H1 (cell line): ENCODE results near the gene REPS1.

ENCODE experiments used
- CEBPB ChIP-seq: IDR thresholded peaks from 2 replicates; pipeline ENCODE4 v1.6.1; 2012; ENCODE audit warnings: low read depth, low read length
- CTCF ChIP-seq, 3 experiments: IDR thresholded peaks; 1 replicate in 2 of 3; 2 replicates in 1 of 3; pipeline versions ENCODE4 v1.5.1 to v1.6.1; 2011; ENCODE audit warnings: low read length in 3 of 3, mild to moderate bottlenecking in 3 of 3, inconsistent platforms in 2 of 3, low read depth in 1 of 3, moderate library complexity in 1 of 3; ENCODE audit not compliant: insufficient read depth in 1 of 3; ENCODE audit errors: control extremely low read depth in 1 of 3
- EP300 ChIP-seq, 2 experiments: IDR thresholded peaks; 1 replicate in 1 of 2; 2 replicates in 1 of 2; pipeline ENCODE4 v1.6.1; 2011 to 2012; ENCODE audit warnings: low read depth in 2 of 2, low read length in 2 of 2, mild to moderate bottlenecking in 2 of 2, borderline replicate concordance in 1 of 2, inconsistent platforms in 1 of 2, moderate library complexity in 1 of 2
- MAX ChIP-seq: IDR thresholded peaks from 2 replicates; pipeline ENCODE4 v1.6.1; 2012; ENCODE audit warnings: inconsistent platforms
- POLR2A ChIP-seq, 2 experiments: IDR thresholded peaks; 1 replicate in 1 of 2; 2 replicates in 1 of 2; pipeline ENCODE4 v1.6.1; 2011; ENCODE audit warnings: low read depth in 2 of 2, low read length in 2 of 2, mild to moderate bottlenecking in 2 of 2; ENCODE audit errors: control extremely low read depth in 1 of 2
- RAD21 ChIP-seq, 2 experiments: IDR thresholded peaks in 1 of 2; conservative IDR thresholded peaks in 1 of 2; 2 replicates each; pipeline ENCODE4 v1.6.1; 2011; ENCODE audit warnings: low read depth in 2 of 2, low read length in 2 of 2, improper control_type of control experiment in 1 of 2, inconsistent platforms in 1 of 2, mild to moderate bottlenecking in 1 of 2, moderate library complexity in 1 of 2
- SIN3A ChIP-seq, 2 experiments: IDR thresholded peaks in 1 of 2; conservative IDR thresholded peaks in 1 of 2; 2 replicates each; pipeline ENCODE4 v1.6.1; 2011 to 2012; ENCODE audit warnings: low read length in 2 of 2, improper control_type of control experiment in 1 of 2, low read depth in 1 of 2, mild to moderate bottlenecking in 1 of 2
- TEAD4 ChIP-seq: IDR thresholded peaks from 2 replicates; pipeline ENCODE4 v1.6.1; 2012; ENCODE audit warnings: low read depth, low read length, inconsistent platforms, mixed read lengths
- USF2 ChIP-seq: IDR thresholded peaks from 2 replicates; pipeline ENCODE4 v1.6.1; 2011; ENCODE audit warnings: low read length, improper control_type of control experiment

GRCh38 chr6:138856654-138857053 is 131.4 kb downstream of the REPS1 start:
- TF ChIP-seq MAX (no peak), CTCF (IDR thresholded peaks at IDR 0.05; ENCODE audit: control extremely low read depth in 1 of 3, insufficient read depth in 1 of 3, low read depth in 1 of 3, low read length in 3 of 3) (no peak), RAD21 (IDR thresholded peaks at IDR 0.05 in 1 of 2, conservative IDR thresholded peaks at IDR 0.05 in 1 of 2; ENCODE audit: low read depth in 2 of 2, low read length in 2 of 2) (no peak), SIN3A (conservative IDR thresholded peaks at IDR 0.05 in 1 of 2, IDR thresholded peaks at IDR 0.05 in 1 of 2; ENCODE audit: low read depth in 1 of 2, low read length in 2 of 2) (no peak), EP300 (IDR thresholded peaks at IDR 0.05; ENCODE audit: borderline replicate concordance in 1 of 2, low read depth in 2 of 2, low read length in 2 of 2) (no peak), POLR2A (IDR thresholded peaks at IDR 0.05; ENCODE audit: control extremely low read depth in 1 of 2, low read depth in 2 of 2, low read length in 2 of 2) (no peak), TEAD4 (no peak), USF2 (no peak), CEBPB (no peak)
